Loucy (cell line): ENCODE results near the gene PGP.

Experiments used
- H2AFZ ChIP-seq: fragments of 200-600 bp; sonication (generic); 2 replicates; pipeline ENCODE4 v1.6.0; 2016; ENCODE audit warnings: antibody characterized with exemption, mild to moderate bottlenecking, low read length, moderate library complexity
- H3F3A ChIP-seq: fragments of 200-600 bp; 2 replicates; pipeline ENCODE4 v1.6.0; 2016; ENCODE audit warnings: antibody characterized with exemption, low read depth, mild to moderate bottlenecking
- H3K27me3 ChIP-seq: fragments of 200-600 bp; sonication (generic); 2 replicates; pipeline ENCODE4 v1.6.1; 2014; ENCODE audit warnings: low read length, mild to moderate bottlenecking; ENCODE audit not compliant: insufficient read depth, poor library complexity, severe bottlenecking
- H3K36me3 ChIP-seq: fragments of 200-600 bp; sonication (generic); 2 replicates; pipeline ENCODE4 v1.6.1; 2016; ENCODE audit warnings: low read length; ENCODE audit not compliant: insufficient read depth
- H3K4me1 ChIP-seq: fragments of 200-600 bp; sonication (generic); 2 replicates; pipeline ENCODE4 v1.5.1; 2014; ENCODE audit warnings: low read length, mild to moderate bottlenecking; ENCODE audit not compliant: insufficient read depth, poor library complexity, severe bottlenecking
- H3K4me2 ChIP-seq: fragments of 200-600 bp; sonication (generic); 2 replicates; pipeline ENCODE4 v1.6.0; 2014; ENCODE audit warnings: antibody characterized with exemption, low read length, low read depth, mild to moderate bottlenecking; ENCODE audit not compliant: poor library complexity, severe bottlenecking
- H3K4me3 ChIP-seq: fragments of 200-600 bp; sonication (generic); 2 replicates; pipeline ENCODE4 v1.5.1; 2014; ENCODE audit warnings: low read length, mild to moderate bottlenecking, mixed read lengths; ENCODE audit not compliant: poor library complexity, severe bottlenecking
- H3K79me2 ChIP-seq: fragments of 200-600 bp; sonication (generic); 2 replicates; pipeline ENCODE4 v1.6.1; 2014; ENCODE audit warnings: low read length; ENCODE audit not compliant: insufficient read depth
- H3K9ac ChIP-seq: fragments of 200-600 bp; sonication (generic); 2 replicates; pipeline ENCODE4 v1.6.0; 2014; ENCODE audit warnings: mild to moderate bottlenecking, low read depth, low read length, moderate library complexity; ENCODE audit not compliant: poor library complexity, severe bottlenecking
- H3K9me2 ChIP-seq: fragments of 200-600 bp; sonication (generic); replicated peaks from 2 replicates; pipeline ENCODE4 v1.6.1; 2016; ENCODE audit warnings: low read depth, low read length, mixed read lengths
- H3K9me3 ChIP-seq: fragments of 200-600 bp; sonication (generic); 2 replicates; pipeline ENCODE4 v1.6.1; 2014; ENCODE audit warnings: mild to moderate bottlenecking, antibody characterized with exemption, low read length, low read depth; ENCODE audit not compliant: insufficient read depth
- H4K20me1 ChIP-seq: fragments of 200-600 bp; sonication (generic); 2 replicates; pipeline ENCODE4 v1.6.0; 2014; ENCODE audit warnings: antibody characterized with exemption, low read length, mild to moderate bottlenecking; ENCODE audit not compliant: insufficient read depth, poor library complexity, severe bottlenecking
- CTCF ChIP-seq: fragments of 200-600 bp; sonication (generic); conservative IDR thresholded peaks from 2 replicates; pipeline ENCODE4 v1.5.1; 2014; ENCODE audit warnings: mild to moderate bottlenecking, antibody characterized with exemption, low read length
- EZH2phosphoT487 ChIP-seq: fragments of 200-600 bp; IDR thresholded peaks from 2 replicates; pipeline ENCODE4 v1.6.1; 2018; ENCODE audit warnings: antibody characterized with exemption, mild to moderate bottlenecking, moderate library complexity, borderline replicate concordance

Gene PGP

GRCh38 chr16:2206420-2206779 is 8.2 kb downstream of the PGP start:
- Histone ChIP-seq H3K4me3 (peak overlapping the region; percentile 82), H3K27me3 (no peaks in the 10 kb centered on the region), H3K9ac (peak overlapping the region; percentile 79), H3K4me1 (no peaks in the 10 kb centered on the region), H3K9me3 (no peaks in the 10 kb centered on the region), H4K20me1 (no peaks in the 10 kb centered on the region), H3K9me2 (no peaks in the 10 kb centered on the region), H3F3A (no peaks in the 10 kb centered on the region), H3K79me2 (peaks cover 6% of the 10 kb centered on the region; the same call in 1 of the 2 replicates), H3K4me2 (peak overlapping the region; percentile 87), H3K36me3 (no peaks in the 10 kb centered on the region), H2AFZ (no peak overlapping the region)
- TF ChIP-seq EZH2phosphoT487 (no peak), CTCF (no peak)

GRCh38 chr16:2205967-2206313 is 8.7 kb downstream of the PGP start:
- Histone ChIP-seq H3K9me3 (no peaks in the 10 kb centered on the region), H2AFZ (peak overlapping the region; percentile 83; the same call in 1 of the 2 replicates), H3K4me2 (peak overlapping the region; percentile 87), H3K27me3 (no peaks in the 10 kb centered on the region), H3K9me2 (no peaks in the 10 kb centered on the region), H3K79me2 (peaks cover 6% of the 10 kb centered on the region; the same call in 1 of the 2 replicates), H3F3A (no peaks in the 10 kb centered on the region), H3K36me3 (no peaks in the 10 kb centered on the region), H3K9ac (peak overlapping the region; percentile 79), H3K4me1 (no peaks in the 10 kb centered on the region), H4K20me1 (no peaks in the 10 kb centered on the region), H3K4me3 (peak overlapping the region; percentile 82)
- TF ChIP-seq CTCF (no peak), EZH2phosphoT487 (no peak)

GRCh38 chr16:2205104-2205966 is 9.3 kb downstream of the PGP start, which contains the start of gene MLST8:
TSS of gene MLST8 (plus strand) at chr16:2205454. CDS start at chr16:2206086, 632 bp downstream.
- H4K20me1 ChIP-seq: no peaks in the 10 kb centered on the region
- H3F3A ChIP-seq: no peaks in the 10 kb centered on the region
- TF ChIP-seq EZH2phosphoT487: no peak
- no peak for TF ChIP-seq CTCF
- peak within 1 kb of the TSS; percentile 87 for H3K4me2 ChIP-seq
- peak within 1 kb of the TSS; percentile 79 for H3K9ac ChIP-seq
- H3K79me2 ChIP-seq: peaks cover 6% of the 10 kb centered on the region; the same call in 1 of the 2 replicates
- no peaks in the 10 kb centered on the region for H3K9me3 ChIP-seq
- H3K9me2 ChIP-seq: no peaks in the 10 kb centered on the region
- H3K27me3 ChIP-seq: no peaks in the 10 kb centered on the region
- H3K4me1 ChIP-seq: no peaks in the 10 kb centered on the region
- no peaks in the 10 kb centered on the region for H3K36me3 ChIP-seq
- H2AFZ ChIP-seq: peak within 1 kb of the TSS; percentile 83
- H3K4me3 ChIP-seq: peak within 1 kb of the TSS; percentile 82
